Keratinocyte (primary cell): ENCODE results near the gene DYNLT1.

Experiments used
- CTCF ChIP-seq, 3 experiments: IDR thresholded peaks in 1 of 3; conservative IDR thresholded peaks in 1 of 3; optimal IDR thresholded peaks in 1 of 3; 2 replicates in 2 of 3; 3 replicates in 1 of 3; pipeline versions ENCODE3 to v1.5.1; 2011; ENCODE audit warnings: low read length in 3 of 3, mild to moderate bottlenecking in 3 of 3, moderate library complexity in 2 of 3, control low read depth in 1 of 3, inconsistent platforms in 1 of 3; ENCODE audit not compliant: insufficient read depth in 2 of 3; ENCODE audit errors: extremely low read depth in 1 of 3
- EZH2 ChIP-seq: IDR thresholded peaks from one replicate; pipeline ENCODE4 v1.6.1; 2012; ENCODE audit warnings: inconsistent platforms, mild to moderate bottlenecking, low read length, moderate library complexity

DNA sequence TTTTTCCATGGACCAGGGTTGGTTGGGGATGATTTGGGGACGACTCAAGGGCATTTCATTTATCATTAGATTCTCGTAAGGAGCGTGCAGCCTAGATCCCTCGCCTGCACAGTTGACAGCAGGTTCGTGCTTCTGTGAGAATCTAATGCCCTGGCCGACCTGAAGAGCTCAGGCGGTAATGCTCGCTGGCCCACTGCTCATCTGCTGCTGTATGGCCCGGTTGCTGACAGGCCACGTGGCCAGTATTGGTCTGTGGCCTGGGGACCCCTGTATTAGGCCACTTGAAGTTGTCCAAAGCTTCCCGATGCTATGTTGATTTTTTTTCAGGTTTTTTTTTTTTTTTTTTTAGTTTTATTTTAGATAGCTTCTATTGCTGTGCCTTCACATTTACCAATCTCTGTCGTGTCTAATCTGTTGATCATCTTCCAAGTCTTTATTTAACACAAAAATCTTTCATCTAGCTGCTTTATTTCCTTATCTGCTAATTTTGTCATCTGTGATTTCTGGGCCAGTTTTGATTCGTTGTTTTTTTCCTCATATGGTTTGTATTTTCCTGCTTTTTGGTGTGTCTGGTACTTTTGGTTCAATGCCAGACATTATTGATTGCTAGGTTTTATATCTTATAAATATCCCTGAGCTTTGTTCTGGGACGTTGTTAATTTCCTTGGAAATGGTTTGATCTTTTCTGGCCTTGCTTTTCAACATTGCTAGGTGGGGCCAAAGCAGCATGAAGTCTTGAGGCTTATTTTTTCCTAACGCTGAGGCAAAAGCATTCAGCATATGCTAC, 41.1 kb downstream of the DYNLT1 start:
- TF ChIP-seq CTCF (optimal IDR thresholded peaks at IDR 0.05 in 1 of 3, IDR thresholded peaks at IDR 0.05 in 1 of 3, conservative IDR thresholded peaks at IDR 0.05 in 1 of 3; ENCODE audit: extremely low read depth in 1 of 3, insufficient read depth in 2 of 3, low read length in 3 of 3) (no peak), EZH2 (no peak)
